Cardiac muscle cell (in vitro differentiated cells and primary cell): ENCODE measurements around the gene NT5DC4. TPM values are rescaled to one million over a fixed set of nuclear protein-coding genes. Genes with fewer than 3 reads are reported as not detected.

Experiments
- DNase-seq, 2 donors: peaks; one replicate each; pipeline versions ENCODE4 v3.0.0 to v3.0.0-alpha.2; 2010 to 2017; ENCODE audit warnings: low read depth in 1 of 2, low spot score in 1 of 2
- H3K27ac ChIP-seq: fragments of 200-600 bp; sonication (generic); 2 replicates; pipeline ENCODE4 v1.5.1; 2016
- H3K27me3 ChIP-seq: fragments of 200-600 bp; sonication (generic); 2 replicates; pipeline ENCODE4 v1.6.0; 2016; ENCODE audit warnings: control low read depth
- H3K36me3 ChIP-seq: fragments of 200-600 bp; sonication (generic); 2 replicates; pipeline ENCODE4 v1.5.1; 2016; ENCODE audit warnings: control low read depth
- H3K4me1 ChIP-seq: fragments of 200-600 bp; sonication (generic); 2 replicates; pipeline ENCODE4 v1.8.1; 2017; ENCODE audit warnings: low read depth, mild to moderate bottlenecking, mixed run types
- H3K4me3 ChIP-seq: fragments of 200-600 bp; sonication (generic); 2 replicates; pipeline ENCODE4 v1.5.1; 2016; ENCODE audit warnings: mild to moderate bottlenecking
- H3K9me3 ChIP-seq: fragments of 200-600 bp; sonication (generic); 2 replicates; pipeline ENCODE4 v1.5.1; 2017; ENCODE audit warnings: low read depth, mild to moderate bottlenecking, control low read depth
- CTCF ChIP-seq: IDR thresholded peaks from 2 replicates; pipeline ENCODE4 v1.5.1; 2012; ENCODE audit warnings: low read depth, mild to moderate bottlenecking, low read length
- polyA plus RNA-seq: library from polyadenylated mRNA; unstranded; fragments of >200 nt; fragmentation: Nextera tagmentation; extraction: Ambion mirVana; gene quantifications from 2 replicates; pipeline ENCODE4 v1.2.1, GENCODE V29; 2016
- total RNA-seq: library from RNA; depleted of rRNA; stranded (reverse); fragments of >200 nt; gene quantifications from 2 replicates; pipeline ENCODE4 v1.2.3, GENCODE V29; 2016

The NT5DC4 gene
- total and polyA plus RNA-seq, 2 experiments from 2014 or later: not detected

GRCh38 chr2:112718863-112719370, 1.9 kb upstream of the NT5DC4 start:
- H3K27ac ChIP-seq: no peak overlapping the region
- no peaks in the 10 kb centered on the region for H3K4me1 ChIP-seq
- no peaks in the 10 kb centered on the region for H3K27me3 ChIP-seq
- DNase-seq: no peak
- H3K36me3 ChIP-seq: no peaks in the 10 kb centered on the region
- TF ChIP-seq CTCF: no peak
- H3K4me3 ChIP-seq: no peak overlapping the region
- H3K9me3 ChIP-seq: no peaks in the 10 kb centered on the region

- Histone ChIP-seq H3K9me3 (no peaks in the 10 kb centered on the region), H3K36me3 (no peaks in the 10 kb centered on the region), H3K27me3 (no peaks in the 10 kb centered on the region), H3K27ac (no peak overlapping the region), H3K4me1 (no peaks in the 10 kb centered on the region), H3K4me3 (no peak overlapping the region)
- no peak for DNase-seq
- no peak for TF ChIP-seq CTCF
Observed at GRCh38 chr2:112721819-112722522, 1.2 kb downstream of the NT5DC4 start.

GRCh38 chr2:112722816-112723546, 2.2 kb downstream of the NT5DC4 start:
- DNase-seq: no peak

GRCh38 chr2:112723547-112723940, 2.7 kb downstream of the NT5DC4 start:
- Histone ChIP-seq H3K27ac (no peak overlapping the region), H3K36me3 (no peaks in the 10 kb centered on the region), H3K27me3 (no peaks in the 10 kb centered on the region), H3K4me1 (no peaks in the 10 kb centered on the region), H3K9me3 (no peaks in the 10 kb centered on the region), H3K4me3 (no peak overlapping the region)
- no peak for DNase-seq
- TF ChIP-seq CTCF: no peak

More at GRCh38 chr2:112722816-112723546, 2.2 kb downstream of the NT5DC4 start:
- H3K4me3 ChIP-seq: no peak overlapping the region
- H3K27ac ChIP-seq: no peak overlapping the region
- no peaks in the 10 kb centered on the region for H3K36me3 ChIP-seq
- no peak for TF ChIP-seq CTCF
- H3K4me1 ChIP-seq: no peaks in the 10 kb centered on the region
- no peaks in the 10 kb centered on the region for H3K9me3 ChIP-seq
- H3K27me3 ChIP-seq: no peaks in the 10 kb centered on the region

- DNase-seq: no peak
- Histone ChIP-seq H3K27ac (no peak overlapping the region), H3K4me1 (no peaks in the 10 kb centered on the region), H3K27me3 (no peaks in the 10 kb centered on the region), H3K4me3 (no peak overlapping the region), H3K9me3 (no peaks in the 10 kb centered on the region), H3K36me3 (no peaks in the 10 kb centered on the region)
- no peak for TF ChIP-seq CTCF
Observed at GRCh38 chr2:112723995-112724394, 3.2 kb downstream of the NT5DC4 start.
